Activated CD8-positive, alpha-beta memory T cell treated with anti-CD3 and anti-CD28 coated beads for 48 hours (primary cell): Measurements from ENCODE around the gene CCDC60.

Experiments used
- DNase-seq, 3 experiments: peaks; one replicate each; pipeline ENCODE4 v3.0.0-alpha.2; 2020; ENCODE audit warnings: low read depth in 2 of 3, low spot score in 2 of 3

The CCDC60 gene

DNA sequence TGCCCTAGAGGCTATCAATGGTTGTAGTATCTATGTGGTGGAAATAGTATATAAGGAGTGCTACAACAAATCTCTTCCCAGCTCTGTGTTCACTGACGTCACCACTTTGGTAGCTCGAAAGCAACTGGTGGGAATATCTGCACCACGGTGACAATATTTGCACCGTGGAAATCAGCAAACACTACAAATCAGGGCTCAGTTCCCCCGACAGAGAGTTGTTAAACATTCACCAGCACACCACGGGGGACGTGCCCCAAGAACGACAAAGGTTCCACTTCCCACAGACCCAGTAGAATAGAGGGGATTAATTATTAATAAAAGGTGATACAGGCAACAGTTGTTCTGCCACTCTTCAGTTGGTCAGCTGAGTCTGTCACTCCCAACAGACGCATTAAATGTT lies 98.4 kb downstream of the CCDC60 start:
- DNase-seq: no peak

DNA sequence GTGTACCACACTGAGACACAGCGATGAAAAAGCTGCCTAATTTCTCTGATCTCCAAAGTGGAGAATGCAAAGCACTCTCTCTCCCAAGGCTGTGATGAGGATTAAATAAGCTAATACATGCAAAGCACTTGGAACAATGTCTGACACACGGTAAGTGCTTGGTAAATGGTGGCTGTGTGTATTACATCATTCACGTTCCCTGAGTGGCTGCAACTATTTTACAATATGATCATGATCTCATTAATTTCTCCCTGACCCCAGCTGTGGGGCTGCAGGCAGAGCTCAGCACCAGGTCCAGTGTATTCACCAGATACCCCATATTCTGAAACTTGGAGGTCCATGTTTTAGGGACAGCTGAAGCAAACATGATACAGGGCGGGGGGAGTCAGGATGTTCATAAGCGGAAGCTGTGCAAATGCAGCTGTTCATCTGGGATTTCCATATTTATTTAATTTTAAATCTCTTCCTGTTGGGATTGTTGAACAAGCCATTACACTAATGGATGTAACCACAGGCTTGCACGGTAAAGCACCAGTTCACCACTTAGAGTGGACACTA lies 106.4 kb downstream of the CCDC60 start:
- DNase-seq: no peak

GRCh38 chr12:119444462-119445044 lies 110.0 kb downstream of the CCDC60 start:
- DNase-seq: peak in 2 of 3 experiments; percentile 2 to 16

DNA sequence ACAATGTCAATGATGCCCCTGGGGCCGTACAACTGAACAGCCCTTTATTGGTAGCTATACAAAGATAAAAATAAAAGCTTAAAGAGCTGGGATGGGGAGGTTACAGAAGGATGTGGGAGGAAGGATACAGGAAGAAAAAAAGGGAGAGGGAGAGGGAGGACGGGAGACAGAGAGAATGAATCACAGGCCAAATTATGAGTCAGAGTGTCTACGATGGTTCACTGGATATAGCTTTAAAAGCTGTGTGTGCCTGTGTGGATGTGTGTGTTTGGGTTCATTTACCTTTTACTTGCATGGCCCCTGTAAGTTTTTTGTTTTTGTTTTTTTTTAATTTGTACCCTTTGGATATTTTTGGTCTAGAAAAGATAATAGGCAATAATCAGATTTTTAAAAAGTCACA lies 111.9 kb downstream of the CCDC60 start:
- DNase-seq: no peak

GRCh38 chr12:119447126-119447525 lies 112.6 kb downstream of the CCDC60 start:
- DNase-seq: no peak

DNA sequence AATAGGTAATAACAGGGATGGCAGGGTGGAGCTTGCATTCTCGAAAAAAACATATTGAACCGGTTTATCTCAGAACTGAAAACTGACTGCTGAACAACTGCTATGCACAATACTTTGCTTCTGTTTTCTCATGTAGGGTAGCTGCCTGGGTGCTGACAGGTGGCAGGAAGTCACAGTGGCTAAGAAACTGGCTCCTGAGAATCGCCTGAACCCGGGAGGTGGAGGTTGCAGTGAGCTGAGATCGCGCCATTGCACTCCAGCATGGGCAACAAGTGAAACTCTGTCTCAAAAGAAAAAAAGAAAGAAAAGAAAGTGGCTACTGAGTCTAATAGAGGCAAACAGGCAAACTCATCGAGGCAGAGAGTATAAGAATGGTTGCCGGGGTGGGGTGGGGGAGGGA lies 113.1 kb downstream of the CCDC60 start:
- no peak for DNase-seq

GRCh38 chr12:119448611-119449131 lies 114.1 kb downstream of the CCDC60 start:
- DNase-seq: no peak

DNA sequence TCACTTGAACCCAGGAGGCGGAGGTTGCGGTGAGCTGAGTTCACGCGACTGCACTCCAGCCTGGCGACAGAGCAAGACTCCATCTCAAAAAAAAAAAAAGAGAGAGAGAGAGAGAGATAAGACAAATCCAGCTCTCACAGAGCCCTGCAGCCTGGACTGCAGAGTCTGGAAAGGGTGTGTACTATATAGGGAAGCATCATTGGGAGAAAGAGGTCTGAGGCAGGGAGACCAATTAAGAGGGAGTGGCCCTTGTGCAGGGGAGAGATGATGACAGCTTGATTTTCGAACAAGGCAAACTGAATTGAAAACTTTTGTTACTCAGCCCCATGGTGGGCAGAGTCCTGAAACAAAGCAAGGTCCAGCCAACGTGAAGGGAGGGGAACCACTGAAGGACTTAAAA lies 116.2 kb downstream of the CCDC60 start:
- no peak for DNase-seq

DNA sequence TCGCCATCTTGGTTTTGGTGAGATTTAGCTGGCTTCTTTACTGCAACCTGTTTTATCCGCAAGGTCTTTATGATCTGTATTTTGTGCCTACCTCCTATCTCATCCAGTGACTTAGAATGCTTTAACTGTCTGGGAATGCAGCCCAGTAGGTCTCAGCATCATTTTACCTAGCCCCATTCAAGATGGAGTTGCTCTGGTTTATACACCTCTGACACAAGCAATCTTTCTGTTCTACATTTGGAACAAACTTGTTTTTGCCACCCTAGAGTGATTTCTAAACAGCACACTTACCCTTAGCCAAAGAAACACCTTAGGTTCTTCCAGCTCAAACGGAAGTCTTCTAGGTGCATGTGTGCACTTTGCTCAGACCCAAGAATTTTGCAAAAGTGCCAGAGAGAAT lies 122.3 kb downstream of the CCDC60 start:
- DNase-seq: no peak

DNA sequence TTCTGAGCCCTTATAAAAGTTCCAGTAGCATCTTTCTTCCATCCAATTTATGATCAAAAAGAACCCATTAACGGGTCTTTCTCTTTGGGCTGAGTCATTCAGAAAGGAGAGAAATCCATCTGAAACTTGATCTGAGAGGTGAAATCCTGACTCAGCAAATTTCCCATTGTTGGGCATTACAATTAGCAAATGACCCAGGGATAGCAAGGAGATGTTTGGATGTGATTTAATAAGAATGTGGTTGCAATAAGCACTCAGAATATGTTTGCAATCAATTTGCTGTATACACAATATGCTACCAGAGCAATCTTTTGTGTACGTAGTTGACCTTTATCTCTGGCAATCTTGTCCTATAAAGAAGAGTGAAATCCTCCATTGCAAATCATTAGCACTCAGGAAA lies 122.7 kb downstream of the CCDC60 start:
- DNase-seq: no peak

DNA sequence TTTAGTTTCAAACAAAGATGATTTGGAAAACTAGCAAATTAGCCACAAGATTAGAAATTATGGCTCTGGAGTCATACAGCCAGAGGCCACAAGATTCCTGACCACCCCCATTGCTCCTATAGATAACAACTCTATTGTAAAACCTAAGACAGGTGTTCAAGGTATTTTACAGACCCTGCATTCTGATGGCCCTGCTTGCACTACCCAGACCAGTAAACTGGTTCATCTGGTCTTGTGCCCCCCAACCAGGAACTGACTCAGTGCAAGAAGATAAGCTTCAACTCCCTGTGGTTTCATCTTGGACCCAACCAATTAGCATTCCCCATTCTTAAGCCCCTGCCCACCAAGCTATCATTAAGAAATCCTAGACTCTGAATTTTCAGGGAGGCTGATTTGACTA lies 125.0 kb downstream of the CCDC60 start:
- DNase-seq: no peak

DNA sequence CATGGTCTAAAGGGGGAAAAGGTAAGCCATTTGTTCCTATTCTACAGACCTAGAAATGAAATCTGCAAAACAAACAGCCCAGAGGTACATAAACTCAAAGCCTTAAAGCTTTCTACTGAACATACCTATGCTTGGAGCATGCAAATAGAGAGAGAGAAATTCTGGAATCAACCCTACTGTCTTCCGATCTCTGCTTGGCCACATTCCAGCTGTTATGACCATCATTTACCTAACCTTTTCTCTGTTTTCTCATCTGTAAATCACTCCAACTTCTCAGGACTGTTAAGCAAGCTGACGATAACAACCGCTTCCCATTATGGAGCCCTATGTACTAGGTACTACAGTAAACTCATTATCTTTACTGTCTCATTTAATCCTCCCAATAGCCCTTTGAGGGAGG lies 126.3 kb downstream of the CCDC60 start:
- no peak for DNase-seq

GRCh38 chr12:119461636-119462214 lies 127.2 kb downstream of the CCDC60 start:
- no peak for DNase-seq

DNA sequence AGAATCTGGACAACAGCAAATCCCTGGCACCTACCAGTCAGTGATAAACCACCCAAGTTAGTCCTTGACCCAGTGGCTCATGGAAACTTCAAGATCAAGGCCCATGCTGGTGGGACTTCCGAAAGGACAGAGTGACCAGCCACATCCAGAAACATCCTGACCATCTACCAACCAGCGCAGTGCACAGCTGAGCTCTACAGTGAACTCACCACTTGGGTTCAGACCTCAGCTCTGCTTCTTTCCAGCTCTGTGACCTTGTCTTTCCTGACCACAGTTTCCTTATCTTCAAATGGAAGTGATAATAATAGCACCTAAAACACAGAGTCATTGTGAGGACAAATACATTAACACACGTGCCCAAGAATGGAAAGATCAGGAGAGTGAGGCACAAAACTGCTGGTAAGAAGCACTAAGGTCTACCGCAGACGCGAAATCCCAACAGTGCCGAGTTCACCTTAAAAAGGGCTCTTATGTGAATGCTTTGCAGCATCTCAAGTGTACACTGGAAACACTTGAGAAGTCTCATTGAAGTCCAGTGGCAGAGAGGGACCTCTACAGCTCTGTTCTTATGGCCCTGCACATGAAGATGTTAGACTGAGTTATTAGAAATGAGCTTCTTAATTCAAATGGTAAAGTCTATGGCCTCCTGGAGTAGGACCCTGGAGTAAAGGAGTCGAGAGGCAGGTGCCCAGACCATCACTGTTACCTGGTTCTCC lies 128.8 kb downstream of the CCDC60 start:
- no peak for DNase-seq

- DNase-seq: no peak
Measured at GRCh38 chr12:119468296-119468695, 133.8 kb downstream of the CCDC60 start.

DNA sequence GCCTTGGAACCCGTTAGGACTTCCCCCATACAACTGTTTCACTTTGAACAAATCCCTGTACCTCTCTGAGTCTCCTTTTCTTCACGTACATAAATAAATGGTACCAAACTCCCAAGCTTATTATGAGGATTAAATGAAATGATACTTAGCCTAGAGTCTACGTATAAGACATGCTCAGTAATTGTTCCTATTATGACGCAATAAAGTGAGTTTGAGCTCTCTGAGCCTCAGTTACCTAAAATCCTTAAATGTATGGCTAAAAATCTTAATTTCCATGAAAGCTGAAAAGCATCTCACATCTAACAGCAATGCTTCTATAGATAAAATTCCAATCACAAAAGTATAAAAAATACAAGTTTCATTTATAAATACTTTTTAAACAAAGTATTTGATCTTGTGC lies 141.1 kb downstream of the CCDC60 start:
- DNase-seq: no peak

GRCh38 chr12:119476951-119477350 lies 142.4 kb downstream of the CCDC60 start:
- no peak for DNase-seq

- no peak for DNase-seq
Measured at GRCh38 chr12:119479121-119479561, 144.6 kb downstream of the CCDC60 start.

GRCh38 chr12:119480551-119480950 lies 146.0 kb downstream of the CCDC60 start:
- DNase-seq: no peak

- DNase-seq: no peak
Measured at GRCh38 chr12:119486599-119487154, 152.1 kb downstream of the CCDC60 start.

GRCh38 chr12:119491814-119492213 lies 157.3 kb downstream of the CCDC60 start:
- DNase-seq: no peak

GRCh38 chr12:119500209-119500608 lies 165.7 kb downstream of the CCDC60 start:
- DNase-seq: no peak
